Measurements from ENCODE around the gene DCAF12L1. TPM values are rescaled to one million over a fixed set of nuclear protein-coding genes. Genes with fewer than 3 reads are reported as not detected.

DCAF12L1 gene
- not detected for total RNA-seq

DNA sequence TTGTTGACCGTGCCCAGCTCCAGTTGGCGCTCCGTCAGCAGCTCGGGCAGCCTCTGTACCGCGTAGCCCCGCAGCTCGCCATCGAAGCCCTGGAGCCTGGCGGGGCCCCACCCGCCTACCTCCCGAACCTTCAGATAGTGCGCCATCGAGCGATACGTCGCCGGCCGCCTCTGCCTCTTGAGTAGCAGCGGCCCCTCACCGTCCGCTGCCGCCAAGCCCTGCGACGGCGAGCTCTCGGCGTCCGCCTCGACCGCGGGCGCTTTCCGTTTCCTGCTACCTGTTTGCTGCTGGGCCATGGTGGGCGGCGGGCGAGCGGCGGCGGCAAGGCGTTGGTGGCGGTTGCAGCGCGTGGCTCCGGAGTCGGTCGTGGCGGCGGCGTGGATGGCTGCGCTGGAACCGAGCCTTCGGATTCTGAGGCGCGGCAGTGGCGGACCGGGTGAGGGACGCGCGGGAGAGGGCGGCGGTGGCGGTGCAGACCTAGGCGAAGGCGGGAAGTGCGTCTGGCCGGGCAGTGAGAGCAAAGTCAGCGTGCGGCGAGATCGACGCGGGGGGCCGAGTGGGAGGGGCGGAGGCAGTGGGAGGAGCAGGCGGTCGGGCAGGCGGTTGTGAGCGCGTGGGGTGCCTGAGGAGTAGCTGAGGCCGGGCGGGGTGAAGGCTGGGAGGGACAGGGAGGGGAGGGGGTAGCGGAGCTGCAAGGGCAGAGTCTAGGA lies at the start of gene DCAF12L1:
Gene DCAF12L1 (minus strand): TSS at position 502 of the 710 bp plus-strand sequence. CDS start 206 bp downstream, at position 296.
- DNase-seq (ENCODE audit: low spot score) (no peak), ATAC-seq (peak; percentile 36)
- intact Hi-C loops (cut with DNase I) = no loop called here

DNA sequence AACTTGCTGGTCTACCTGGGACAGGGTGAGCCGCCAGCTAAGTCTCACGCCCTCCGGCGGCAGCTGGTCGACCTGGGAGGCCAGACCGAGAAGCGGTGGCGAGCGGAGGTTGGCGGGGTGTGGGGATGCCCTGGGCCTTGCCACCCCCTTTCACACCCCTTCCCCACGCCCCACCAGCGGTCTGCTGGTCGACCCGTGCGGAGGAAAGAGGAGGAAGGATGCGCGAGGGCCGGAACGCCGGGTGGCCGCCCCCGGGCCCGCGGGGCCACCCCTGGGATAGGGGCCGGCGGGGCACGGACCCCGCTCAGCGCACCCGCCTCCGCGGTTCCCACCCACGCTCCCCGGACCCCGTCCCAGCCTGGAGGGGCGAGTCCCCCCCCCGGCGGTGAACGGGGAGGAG lies 28.3 kb upstream of the DCAF12L1 start:
- intact Hi-C loops (cut with DNase I) = no loop called here
- ATAC-seq = no peak
- DNase-seq (ENCODE audit: low spot score) = no peak

DNA sequence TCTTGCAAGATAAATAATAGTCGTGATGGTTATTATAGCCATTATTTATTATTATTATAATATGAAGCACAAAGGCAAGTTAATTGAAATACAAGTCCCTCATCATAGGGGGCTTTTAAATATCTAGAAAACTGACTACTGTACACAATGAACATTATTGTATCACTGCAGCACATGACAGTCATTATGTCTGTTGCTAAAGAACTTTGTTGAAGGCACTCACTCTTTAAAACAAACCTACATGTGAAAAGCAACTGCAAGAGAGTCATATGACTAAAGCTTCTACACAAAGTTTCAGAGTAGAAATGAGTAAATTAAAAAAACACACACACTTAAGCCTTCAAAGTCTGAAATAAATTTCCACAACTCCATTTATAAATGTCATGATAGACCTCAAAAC lies 23.3 kb upstream of the DCAF12L1 start:
- intact Hi-C loops (cut with DNase I) = no loop called here
- DNase-seq (ENCODE audit: low spot score) = no peak
- no peak for ATAC-seq

DNA sequence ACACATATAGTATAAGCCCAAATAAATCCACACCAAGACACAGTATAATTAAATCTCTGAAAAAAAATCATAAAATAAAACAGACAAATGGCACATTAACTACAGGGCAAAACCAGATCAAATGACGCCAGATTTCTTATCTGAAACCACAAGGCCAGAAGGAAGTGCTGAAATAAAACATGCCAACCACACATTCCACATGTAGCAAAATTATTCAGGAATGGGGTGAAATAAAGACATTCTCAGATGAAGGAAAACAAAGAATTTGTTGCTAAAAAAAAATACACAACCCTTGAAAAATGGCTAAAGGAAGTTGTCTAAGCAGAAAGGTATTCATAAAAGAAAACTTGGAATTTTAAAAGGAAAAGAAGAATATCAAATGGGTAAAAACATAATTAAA lies 4.5 kb upstream of the DCAF12L1 start:
- DNase-seq (ENCODE audit: low spot score) (no peak), ATAC-seq (no peak)
- intact Hi-C loops (cut with DNase I) = no loop called here

DNA sequence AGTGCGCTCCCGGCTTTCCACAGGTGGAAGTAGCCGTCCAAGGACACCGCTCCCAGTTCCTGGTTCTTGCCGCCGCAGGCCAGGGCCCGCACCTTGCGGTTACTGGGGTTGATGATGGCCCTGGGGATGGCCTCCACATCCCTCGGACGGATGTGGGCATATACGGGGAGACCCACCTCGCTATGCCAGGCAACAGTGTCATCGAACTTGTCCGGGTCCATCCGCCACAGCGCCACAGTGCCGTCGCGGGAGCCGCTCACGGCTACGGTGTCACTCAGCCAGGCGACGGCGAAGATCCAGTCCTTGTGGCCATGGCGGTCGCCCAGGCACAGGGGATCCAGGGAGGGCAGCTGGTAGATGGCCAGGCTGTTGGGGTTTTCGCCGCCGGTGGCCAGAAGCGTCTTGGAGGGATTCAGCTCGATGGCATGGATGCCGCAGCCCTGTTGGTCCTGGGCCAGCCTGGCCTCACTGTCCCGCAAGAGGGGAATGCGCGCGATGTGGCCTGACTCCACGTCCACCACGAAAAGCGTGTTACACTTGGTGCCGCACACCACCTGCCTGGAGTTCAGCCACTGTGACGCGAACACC lies 795 bp downstream of the DCAF12L1 start:
- no peak for DNase-seq (ENCODE audit: low spot score)
- ATAC-seq = peak; percentile 24
- intact Hi-C loops (cut with DNase I) = no loop called here

DNA sequence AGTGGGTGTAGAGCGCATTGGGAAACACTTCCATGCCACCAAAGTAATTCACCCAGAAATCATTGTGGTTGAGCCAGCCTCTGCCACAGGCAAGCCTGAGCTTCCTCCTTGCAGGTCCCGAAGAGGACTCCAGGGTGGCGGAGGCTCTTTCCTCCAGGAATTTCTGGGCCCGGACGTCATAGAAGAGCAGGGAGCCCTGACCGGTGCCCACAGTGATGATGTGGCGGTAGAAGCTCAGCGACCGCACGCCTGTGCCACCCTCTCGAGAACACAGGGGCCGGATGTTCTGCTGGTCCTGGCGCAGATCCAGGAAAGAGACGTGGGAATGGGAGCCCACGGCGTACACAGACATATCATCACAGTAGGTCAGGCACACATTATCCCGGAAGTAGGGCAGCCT lies 1.3 kb downstream of the DCAF12L1 start:
- DNase-seq (ENCODE audit: low spot score) (no peak), ATAC-seq (no peak)
- intact Hi-C loops (cut with DNase I) = no loop called here

DNA sequence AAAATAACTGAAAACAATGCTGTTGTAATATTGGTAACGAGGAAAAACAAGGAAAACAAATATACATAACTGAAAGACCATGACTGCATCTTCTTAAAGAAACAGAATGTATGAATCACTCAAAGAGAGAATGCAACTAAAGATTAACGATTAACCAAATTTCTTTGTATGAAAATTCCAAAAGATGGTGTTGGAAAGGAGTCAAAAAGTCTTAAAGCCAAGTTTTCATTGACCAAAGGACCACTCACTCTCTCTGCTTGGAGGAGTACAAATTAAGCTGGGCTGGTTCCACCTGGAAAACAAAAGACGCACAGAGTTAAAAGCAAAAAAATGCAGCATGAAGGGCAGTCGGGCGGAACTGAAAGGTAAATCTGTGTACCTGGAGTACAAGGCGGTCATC lies 1.8 kb downstream of the DCAF12L1 start:
- no peak for DNase-seq (ENCODE audit: low spot score)
- intact Hi-C loops (cut with DNase I) = no loop called here
- ATAC-seq = no peak

DNA sequence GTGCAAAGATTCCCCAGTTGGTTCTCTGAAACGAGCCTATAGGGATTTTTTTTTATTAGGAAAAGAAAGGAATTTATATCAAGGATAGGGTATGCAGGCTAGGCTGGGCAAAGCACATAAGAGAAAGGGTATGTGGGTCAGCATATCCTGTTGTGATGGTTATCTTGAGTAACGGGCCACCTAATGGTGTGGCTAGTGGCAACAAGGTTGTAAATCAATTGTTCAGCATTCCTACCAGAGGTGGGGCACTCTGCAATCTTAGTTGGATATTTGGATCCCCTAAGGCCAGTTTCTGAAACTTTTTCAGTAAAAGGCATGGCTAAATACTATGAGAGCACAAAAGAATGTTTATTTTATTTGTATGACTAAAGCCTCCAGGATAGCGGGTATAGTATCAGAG lies 42.7 kb downstream of the DCAF12L1 start:
- no peak for DNase-seq (ENCODE audit: low spot score)
- ATAC-seq = no peak
- intact Hi-C loops (cut with DNase I) = no loop called here

Data from sciatic nerve (tissue), 2 donors.